ENCODE data around the gene CNIH3. TPM values are rescaled to one million over a fixed set of nuclear protein-coding genes. Genes with fewer than 3 reads are reported as not detected.

The CNIH3 gene
- total and polyA plus RNA-seq, 2 donors (not counting 3 experiments of a cell fraction or from before 2014, with no cell fraction given), result 1.3 to 2.5 TPM

- no peak overlapping the region for H2AFZ ChIP-seq (ENCODE audit: low read depth, low read length)
- CTCF ChIA-PET, result interaction anchor here (0.9 to 1.6 kb wide), 3 partner anchors 26 to 73 kb away, joined by 3 to 4 read pairs (median 3); no protein-coding TSS in a partner anchor
- H3K4me2 ChIP-seq (ENCODE audit: insufficient read depth, low read length), result no peak overlapping the region
- H3K9ac ChIP-seq (replicated peaks; ENCODE audit: extremely low read depth, insufficient read depth, low read length), result no peak overlapping the region
- no peaks in the 10 kb centered on the region for H3K9me3 ChIP-seq (replicated peaks; ENCODE audit: control insufficient read depth, insufficient read depth, low read length)
- H3K36me3 ChIP-seq (ENCODE audit: control insufficient read depth in 2 of 2, extremely low read depth in 1 of 2, insufficient read depth in 2 of 2, low read length in 2 of 2), result no peaks in the 10 kb centered on the region
- H3K27me3 ChIP-seq (ENCODE audit: control insufficient read depth in 2 of 2, insufficient read depth in 2 of 2, low read length in 2 of 2), result peaks cover 48 to 57% of the 10 kb centered on the region in 2 experiments
- no peaks in the 10 kb centered on the region for H4K20me1 ChIP-seq (replicated peaks; ENCODE audit: control insufficient read depth, extremely low read depth, insufficient read depth, low read length)
- DNase-seq (ENCODE audit: low read depth, low spot score) (no peak), FAIRE-seq (no peak)
- POLR2A ChIA-PET, result no interaction called here
- H3K4me3 ChIP-seq (replicated peaks in 1 of 3; ENCODE audit: insufficient read depth in 1 of 3, low read depth in 1 of 3, low read length in 3 of 3), result no peak overlapping the region
- intact Hi-C loops (cut with micrococcal nuclease) (no loop called here), dilution Hi-C loops (cut with MboI; ENCODE audit: extremely low pct_ligation_motif_present, low sequenced_read_pairs) (loop anchor here (25.0 kb wide), 1 partner anchor 105 kb away; no protein-coding TSS in a partner anchor)
- no peaks in the 10 kb centered on the region for H3K79me2 ChIP-seq (ENCODE audit: control insufficient read depth, insufficient read depth, low read length)
- TF ChIP-seq CTCF (IDR thresholded peaks at IDR 0.05; ENCODE audit: extremely low read depth in 1 of 2, insufficient read depth in 1 of 2, low read depth in 1 of 2, low read length in 2 of 2) (no peak), EZH2 (IDR thresholded peaks at IDR 0.05; ENCODE audit: borderline replicate concordance, low read depth, low read length, severe bottlenecking) (peak; percentile 77), POLR2A (IDR thresholded peaks at IDR 0.05; ENCODE audit: low read depth, low read length) (no peak), JUN (IDR thresholded peaks at IDR 0.05; ENCODE audit: borderline replicate concordance, insufficient read depth, insufficient read length, low read depth) (no peak), FOS (IDR thresholded peaks at IDR 0.05; ENCODE audit: borderline replicate concordance, insufficient read depth, low read length) (no peak)
- no peaks in the 10 kb centered on the region for H3K9me1 ChIP-seq (replicated peaks; ENCODE audit: control insufficient read depth, extremely low read depth, insufficient read depth, low read length)
- no peak overlapping the region for H3K27ac ChIP-seq (ENCODE audit: insufficient read depth, low read depth, low read length)
- BruUV-seq (replicated peaks), result no TSS peak
- H3K4me1 ChIP-seq (ENCODE audit: control insufficient read depth, extremely low read depth, insufficient read depth, low read length), result peaks cover 5% of the 10 kb centered on the region
Observed at GRCh38 chr1:224617410-224618355, 1.6 kb downstream of the CNIH3 start.

All from endothelial cell of umbilical vein (primary cell).